GM12892 (cell line): ENCODE results near the gene GOLGA3.

Source experiments
- POLR2A ChIP-seq: IDR thresholded peaks from 2 replicates; pipeline ENCODE4 v1.6.1; 2011; ENCODE audit warnings: low read depth, low read length, control low read depth
- POLR2AphosphoS5 ChIP-seq: IDR thresholded peaks from 2 replicates; pipeline ENCODE4 v1.6.1; 2011; ENCODE audit warnings: low read depth, low read length, control low read depth
- TAF1 ChIP-seq: IDR thresholded peaks from 2 replicates; pipeline ENCODE4 v1.6.1; 2011; ENCODE audit warnings: low read depth, mild to moderate bottlenecking, control low read depth, low read length, borderline replicate concordance

DNA sequence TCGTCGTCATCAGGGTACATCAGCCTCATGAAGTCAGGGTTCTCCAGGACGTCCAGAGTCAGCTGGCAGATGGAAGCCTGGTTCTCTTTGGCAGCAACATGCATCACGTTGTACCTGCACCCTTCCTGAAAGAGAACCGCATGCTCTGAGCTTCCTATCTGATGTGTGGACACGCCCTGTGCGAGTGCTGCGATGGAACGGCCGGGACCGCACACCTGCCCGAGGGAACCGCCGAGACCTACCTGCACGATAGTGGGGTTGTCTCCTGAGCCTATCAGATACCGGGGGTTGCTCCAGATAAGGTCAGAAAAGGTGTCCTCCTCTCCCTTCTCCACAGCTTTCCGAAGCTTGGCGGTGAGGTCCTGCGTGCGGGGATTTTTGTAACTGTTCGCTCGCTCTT is 80.8 kb downstream of the GOLGA3 start:
- TF ChIP-seq POLR2AphosphoS5 (no peak), POLR2A (no peak), TAF1 (no peak)
